GM23338 (cell line): ENCODE measurements around the gene CLTA. TPM values are rescaled to one million over a fixed set of nuclear protein-coding genes. Genes with fewer than 3 reads are reported as not detected.
"Not testable (repeated sequence)": the region's sequence is repeated elsewhere in the genome, so short reads cannot be mapped to it uniquely, and the experiment has no call there.

Experiments
- ATAC-seq: fragments of 200-7000 bp; cut with Tn5 transposase; 3 replicates; pipeline ENCODE4 v1.9.1; 2020
- DNase-seq: peaks from one replicate; pipeline ENCODE4 v3.0.0-alpha.2; 2015; ENCODE audit warnings: low spot score
- H2AFZ ChIP-seq: fragments of 200-600 bp; sonication (generic); 2 replicates; pipeline ENCODE4 v1.8.0; 2016; ENCODE audit warnings: antibody characterized with exemption, mild to moderate bottlenecking, moderate library complexity
- H3F3A ChIP-seq: fragments of 200-600 bp; sonication (generic); replicated peaks from 2 replicates; pipeline ENCODE4 v1.8.0; 2017; ENCODE audit warnings: antibody characterized with exemption, mixed run types, low read depth
- H3K27ac ChIP-seq: fragments of 200-600 bp; sonication (generic); 2 replicates; pipeline ENCODE4 v1.6.1; 2016; ENCODE audit warnings: low read depth
- H3K27me3 ChIP-seq: fragments of 200-600 bp; sonication (generic); 2 replicates; pipeline ENCODE4 v1.8.0; 2016; ENCODE audit warnings: mild to moderate bottlenecking, mixed run types, moderate library complexity; ENCODE audit not compliant: insufficient read depth
- H3K36me3 ChIP-seq: fragments of 200-600 bp; sonication (generic); 2 replicates; pipeline ENCODE4 v1.8.0; 2016; ENCODE audit warnings: mild to moderate bottlenecking; ENCODE audit not compliant: insufficient read depth
- H3K4me1 ChIP-seq: fragments of 200-600 bp; sonication (generic); 2 replicates; pipeline ENCODE4 v1.8.0; 2016; ENCODE audit warnings: mild to moderate bottlenecking, moderate library complexity; ENCODE audit not compliant: insufficient read depth
- H3K4me2 ChIP-seq: fragments of 200-600 bp; sonication (generic); 2 replicates; pipeline ENCODE4 v1.7.1; 2017; ENCODE audit warnings: mixed run types
- H3K4me3 ChIP-seq: fragments of 200-600 bp; sonication (generic); 2 replicates; pipeline ENCODE4 v1.6.1; 2016; ENCODE audit warnings: mixed run types
- H3K79me2 ChIP-seq: fragments of 200-600 bp; sonication (generic); replicated peaks from 2 replicates; pipeline ENCODE4 v1.8.0; 2017; ENCODE audit warnings: mild to moderate bottlenecking; ENCODE audit not compliant: insufficient read depth
- H3K9me2 ChIP-seq: fragments of 200-600 bp; sonication (generic); 2 replicates; pipeline ENCODE4 v1.8.0; 2017; ENCODE audit not compliant: insufficient read depth
- H4K20me1 ChIP-seq: fragments of 200-600 bp; sonication (generic); replicated peaks from 2 replicates; pipeline ENCODE4 v1.8.0; 2017; ENCODE audit warnings: mild to moderate bottlenecking; ENCODE audit not compliant: insufficient read depth
- H3K27ac Mint-ChIP-seq: 2 replicates; pipeline ENCODE4 v1.8.0; 2020; ENCODE audit warnings: inconsistent platforms, mild to moderate bottlenecking, moderate library complexity, mixed read lengths
- H3K27me3 Mint-ChIP-seq: 3 replicates; pipeline ENCODE4 v1.8.0; 2022; ENCODE audit warnings: low read depth, mild to moderate bottlenecking, moderate library complexity, mixed read lengths, inconsistent platforms; ENCODE audit not compliant: insufficient read depth, poor library complexity
- H3K36me3 Mint-ChIP-seq: 3 replicates; pipeline ENCODE4 v1.8.0; 2021; ENCODE audit warnings: low read depth, mild to moderate bottlenecking, inconsistent platforms, moderate library complexity, mixed read lengths
- H3K4me1 Mint-ChIP-seq: 3 replicates; pipeline ENCODE4 v1.8.0; 2020; ENCODE audit warnings: mild to moderate bottlenecking, inconsistent platforms, mixed read lengths
- H3K4me3 Mint-ChIP-seq: 3 replicates; pipeline ENCODE4 v1.8.0; 2021; ENCODE audit warnings: moderate library complexity, mild to moderate bottlenecking, inconsistent platforms, mixed read lengths
- H3K9me3 Mint-ChIP-seq: 3 replicates; pipeline ENCODE4 v1.8.0; 2020; ENCODE audit warnings: moderate library complexity, mild to moderate bottlenecking, inconsistent platforms, mixed read lengths
- CTCF ChIP-seq, 2 experiments: fragments of 200-600 bp in 1 of 2; sonication (generic) in 1 of 2; conservative IDR thresholded peaks; 2 replicates each; pipeline versions ENCODE4 v1.5.1 to v1.6.1; 2016 to 2017; ENCODE audit warnings: antibody characterized with exemption in 2 of 2, low read depth in 2 of 2, mild to moderate bottlenecking in 2 of 2, moderate library complexity in 1 of 2
- ZNF331 ChIP-seq: fragments of 250-450 bp; sonication (Bioruptor Pico); IDR thresholded peaks from 2 replicates; pipeline ENCODE4 v1.5.0; 2020; ENCODE audit warnings: low read depth, mild to moderate bottlenecking, moderate library complexity
- polyA plus RNA-seq: library from polyadenylated mRNA; unstranded; fragments of >200 nt; fragmentation: Nextera tagmentation; extraction: Ambion mirVana; gene quantifications from 2 replicates; pipeline ENCODE4 v1.2.1, GENCODE V29; 2016
- total RNA-seq: library from RNA; depleted of rRNA; stranded (reverse); fragments of >200 nt; shearing (Covaris generic); gene quantifications from 2 replicates; pipeline ENCODE4 v1.2.3, GENCODE V29; 2014

CLTA gene
- total and polyA plus RNA-seq, 2 experiments from 2014 or later = 223 to 259 TPM

- not testable (repeated sequence) for H3K4me1 Mint-ChIP-seq, H3K27me3 Mint-ChIP-seq, H3F3A ChIP-seq, DNase-seq, H3K4me3 ChIP-seq, H3K9me2 ChIP-seq, H3K27ac ChIP-seq, H3K36me3 Mint-ChIP-seq, H3K27me3 ChIP-seq, H3K27ac Mint-ChIP-seq, H3K79me2 ChIP-seq, H3K4me3 Mint-ChIP-seq, H4K20me1 ChIP-seq, H3K4me2 ChIP-seq, H3K4me1 ChIP-seq, H3K36me3 ChIP-seq, ATAC-seq
- peaks cover 16% of the 10 kb centered on the region for H3K9me3 Mint-ChIP-seq
- H2AFZ ChIP-seq = 0 out of 2 replicates have a peak overlapping the region, but pooled peaks have one; percentile 23
Observed at GRCh38 chr9:36175209-36175608, 15.5 kb upstream of the CLTA start.

- not testable (repeated sequence) for H3K27me3 ChIP-seq, H3K4me1 Mint-ChIP-seq, H3K9me2 ChIP-seq, H3K27ac Mint-ChIP-seq, H3K79me2 ChIP-seq, H3K36me3 ChIP-seq, H3K36me3 Mint-ChIP-seq, H3K4me2 ChIP-seq, ATAC-seq, H3K4me3 ChIP-seq, H4K20me1 ChIP-seq, H3K27me3 Mint-ChIP-seq, H3F3A ChIP-seq, H3K4me1 ChIP-seq, H3K4me3 Mint-ChIP-seq, DNase-seq, H3K27ac ChIP-seq, H2AFZ ChIP-seq
- peaks cover 29% of the 10 kb centered on the region for H3K9me3 Mint-ChIP-seq
Observed at GRCh38 chr9:36176496-36176895, 14.2 kb upstream of the CLTA start.

DNA sequence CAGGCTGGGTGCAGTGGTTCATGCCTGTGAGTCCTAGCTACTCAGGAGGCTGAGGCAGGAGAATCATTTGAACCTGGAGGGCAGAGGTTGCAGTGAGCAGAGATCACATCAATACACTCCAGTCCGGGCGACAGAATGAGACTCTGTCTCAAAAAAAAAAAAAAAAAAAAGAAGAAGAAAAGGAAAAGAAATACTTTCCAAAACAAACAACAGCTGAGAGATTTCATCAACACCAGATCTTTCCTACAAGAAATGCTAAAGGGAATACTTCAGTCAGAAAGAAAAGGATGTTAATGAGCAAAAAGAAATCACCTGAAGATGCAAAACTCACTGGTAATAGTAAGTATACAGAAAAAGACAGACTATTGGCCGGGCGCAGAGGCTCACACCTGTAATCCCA lies 13.2 kb upstream of the CLTA start:
- no peak overlapping the region for H3K4me3 ChIP-seq
- TF ChIP-seq CTCF (conservative IDR thresholded peaks at IDR 0.05; ENCODE audit: low read depth in 2 of 2) (no peak), ZNF331 (CRISPR knock-in tag) (no peak)
- H3K9me2 ChIP-seq = 0 out of 2 replicates have a peak, but pooled peaks cover 6% of the 10 kb centered on the region
- H3K79me2 ChIP-seq = no peaks in the 10 kb centered on the region
- H3K27me3 Mint-ChIP-seq = peaks cover 4% of the 10 kb centered on the region
- H3K36me3 ChIP-seq = no peaks in the 10 kb centered on the region; the same call in 1 of the 2 replicates
- H3K27ac Mint-ChIP-seq = no peak overlapping the region
- H2AFZ ChIP-seq = no peak overlapping the region
- no peak overlapping the region for H3K4me2 ChIP-seq
- H3K27ac ChIP-seq = no peak overlapping the region
- H3K4me1 Mint-ChIP-seq = peaks cover 4% of the 10 kb centered on the region; the same call in 2 of the 3 replicates
- H3K27me3 ChIP-seq = no peaks in the 10 kb centered on the region
- no peaks in the 10 kb centered on the region for H3F3A ChIP-seq
- ATAC-seq (no peak), DNase-seq (no peak)
- no peaks in the 10 kb centered on the region for H3K4me1 ChIP-seq
- H3K9me3 Mint-ChIP-seq = peaks cover 32% of the 10 kb centered on the region
- H3K36me3 Mint-ChIP-seq = peaks cover 3% of the 10 kb centered on the region; the same call in 1 of the 3 replicates
- H4K20me1 ChIP-seq = no peaks in the 10 kb centered on the region
- no peak overlapping the region for H3K4me3 Mint-ChIP-seq

GRCh38 chr9:36180243-36180642 lies 10.5 kb upstream of the CLTA start:
- not testable (repeated sequence) for H3F3A ChIP-seq, H3K36me3 ChIP-seq, H3K4me1 Mint-ChIP-seq, H3K4me3 Mint-ChIP-seq, H2AFZ ChIP-seq, H3K4me3 ChIP-seq, H3K27me3 Mint-ChIP-seq, ATAC-seq, H3K4me1 ChIP-seq, H4K20me1 ChIP-seq, H3K27ac Mint-ChIP-seq, H3K4me2 ChIP-seq, DNase-seq, H3K27me3 ChIP-seq, H3K27ac ChIP-seq, H3K79me2 ChIP-seq, H3K36me3 Mint-ChIP-seq, H3K9me2 ChIP-seq
- H3K9me3 Mint-ChIP-seq = peaks cover 32% of the 10 kb centered on the region
